Measurements from ENCODE around the gene TTLL6.
A peak's percentile ranks its signal among the peaks of the same experiment; 100 is the strongest.

Gene TTLL6

GRCh38 chr17:48737330-48738043 is 79.5 kb downstream of the TTLL6 start:
- DNase-seq = no peak

- DNase-seq = no peak
Observed at GRCh38 chr17:48735062-48735351, 82.0 kb downstream of the TTLL6 start.

GRCh38 chr17:48734333-48735061 is 82.5 kb downstream of the TTLL6 start:
- no peak for DNase-seq

GRCh38 chr17:48733632-48734328 is 83.2 kb downstream of the TTLL6 start:
- no peak for DNase-seq

- no peak for DNase-seq
Observed at GRCh38 chr17:48732688-48733629, 84.1 kb downstream of the TTLL6 start.

GRCh38 chr17:48731355-48731754 is 85.7 kb downstream of the TTLL6 start:
- DNase-seq = no peak

GRCh38 chr17:48730240-48730550 is 86.8 kb downstream of the TTLL6 start:
- DNase-seq = no peak

- no peak for DNase-seq
Observed at GRCh38 chr17:48729335-48730239, 87.4 kb downstream of the TTLL6 start.

- DNase-seq = peak; percentile 29
Observed at GRCh38 chr17:48728232-48729231, 88.5 kb downstream of the TTLL6 start, which contains the start of gene HOXB13. HOXB13 (minus strand) TSS chr17:48728750; CDS start chr17:48728593, 157 bp downstream.

GRCh38 chr17:48727415-48728175 is 89.4 kb downstream of the TTLL6 start:
- DNase-seq = no peak

GRCh38 chr17:48726916-48727286 is 90.1 kb downstream of the TTLL6 start:
- DNase-seq = no peak

- DNase-seq = no peak
Observed at GRCh38 chr17:48726114-48726915, 90.7 kb downstream of the TTLL6 start.

GRCh38 chr17:48725288-48726064 is 91.6 kb downstream of the TTLL6 start:
- no peak for DNase-seq

GRCh38 chr17:48725004-48725287 is 92.1 kb downstream of the TTLL6 start:
- DNase-seq = no peak

- DNase-seq = peak; percentile 67
Observed at GRCh38 chr17:48724251-48725003, 92.6 kb downstream of the TTLL6 start.

GRCh38 chr17:48723423-48724250 is 93.4 kb downstream of the TTLL6 start:
- DNase-seq = no peak
